PC-9 (cell line): ENCODE results near the gene ACTR5. TPM values are rescaled to one million over a fixed set of nuclear protein-coding genes. Genes with fewer than 3 reads are reported as not detected.

Experiments
- BruUV-seq: library from RNA; stranded (reverse); fragments of 400-500 nt; replicated peaks from 2 replicates; lab custom pipeline; 2021; lab: Mats Ljungman, UMichigan
- CTCF ChIA-PET: fragments of 300-600 bp; sonication (Branson Sonifier 250); formaldehyde crosslinking; loops from one replicate; lab custom pipeline; 2022; ENCODE audit warnings: antibody characterized with exemption; lab: Charles Lee
- POLR2A ChIA-PET: fragments of 300-600 bp; sonication (Branson Sonifier 250); formaldehyde crosslinking; loops from one replicate; lab custom pipeline; 2022; ENCODE audit warnings: antibody characterized with exemption; ENCODE audit not compliant: unreplicated experiment; lab: Charles Lee
- DNase-seq, 2 experiments: peaks; one replicate each; pipeline versions ENCODE4 v3.0.0 to v3.0.0-alpha.2; 2015 to 2022; ENCODE audit warnings: mixed read lengths in 1 of 2
- H2AFZ ChIP-seq: fragments of 200-600 bp; sonication (generic); 2 replicates; pipeline ENCODE4 v1.8.1; 2017; ENCODE audit warnings: antibody characterized with exemption
- H3F3A ChIP-seq: fragments of 200-600 bp; sonication (generic); 2 replicates; pipeline ENCODE4 v1.8.1; 2017; ENCODE audit warnings: antibody characterized with exemption, mild to moderate bottlenecking, low read depth; ENCODE audit not compliant: insufficient read depth
- H3K27ac ChIP-seq: fragments of 200-600 bp; sonication (generic); 2 replicates; pipeline ENCODE4 v1.6.1; 2016; ENCODE audit warnings: mixed run types
- H3K27me3 ChIP-seq: fragments of 200-600 bp; sonication (generic); 2 replicates; pipeline ENCODE4 v1.6.1; 2016; ENCODE audit warnings: low read depth, mixed run types; ENCODE audit not compliant: insufficient read depth
- H3K36me3 ChIP-seq: fragments of 200-600 bp; sonication (generic); 2 replicates; pipeline ENCODE4 v1.6.1; 2016; ENCODE audit warnings: low read depth, mixed run types
- H3K4me1 ChIP-seq: fragments of 200-600 bp; sonication (generic); replicated peaks from 2 replicates; pipeline ENCODE4 v1.6.1; 2016; ENCODE audit warnings: mixed run types; ENCODE audit not compliant: insufficient read depth
- H3K4me2 ChIP-seq: fragments of 200-600 bp; sonication (generic); 2 replicates; pipeline ENCODE4 v1.6.1; 2017; ENCODE audit warnings: mixed run types
- H3K4me3 ChIP-seq: fragments of 200-600 bp; sonication (generic); 2 replicates; pipeline ENCODE4 v1.6.1; 2016; ENCODE audit warnings: mixed run types
- H3K79me2 ChIP-seq: fragments of 200-600 bp; sonication (generic); 2 replicates; pipeline ENCODE4 v1.6.1; 2017; ENCODE audit warnings: low read depth, mixed run types
- H3K9me2 ChIP-seq: fragments of 200-600 bp; sonication (generic); 2 replicates; pipeline ENCODE4 v1.8.1; 2017; ENCODE audit warnings: mild to moderate bottlenecking; ENCODE audit not compliant: insufficient read depth
- H3K9me3 ChIP-seq: fragments of 200-600 bp; sonication (generic); 2 replicates; pipeline ENCODE4 v1.8.1; 2016; ENCODE audit warnings: low read depth; ENCODE audit not compliant: insufficient read depth
- H4K20me1 ChIP-seq: fragments of 200-600 bp; sonication (generic); 2 replicates; pipeline ENCODE4 v1.8.1; 2017; ENCODE audit not compliant: insufficient read depth
- EZH2 ChIP-seq: fragments of 200-600 bp; sonication (generic); IDR thresholded peaks from 2 replicates; pipeline ENCODE4 v1.8.0; 2017; ENCODE audit warnings: antibody characterized with exemption, low read depth
- intact Hi-C: fragments of 100-400 bp; cut with micrococcal nuclease; formaldehyde crosslinking; loops from one replicate; pipeline ENCODE4 v1.10.0; 2022; ENCODE audit not compliant: unreplicated experiment
- total RNA-seq: library from RNA; stranded (reverse); gene quantifications from 2 replicates; pipeline ENCODE4 v1.2.3, GENCODE V29; 2021
- TF ChIP-seq, protein P1 (sequence below): fragments of 200-600 bp; sonication (generic); conservative IDR thresholded peaks from 2 replicates; pipeline ENCODE4 v1.6.1; 2017; ENCODE audit warnings: mixed run types, antibody characterized with exemption, mild to moderate bottlenecking, moderate library complexity

Gene ACTR5
- total RNA-seq, 1 experiment from 2014 or later: 7.8 TPM

DNA sequence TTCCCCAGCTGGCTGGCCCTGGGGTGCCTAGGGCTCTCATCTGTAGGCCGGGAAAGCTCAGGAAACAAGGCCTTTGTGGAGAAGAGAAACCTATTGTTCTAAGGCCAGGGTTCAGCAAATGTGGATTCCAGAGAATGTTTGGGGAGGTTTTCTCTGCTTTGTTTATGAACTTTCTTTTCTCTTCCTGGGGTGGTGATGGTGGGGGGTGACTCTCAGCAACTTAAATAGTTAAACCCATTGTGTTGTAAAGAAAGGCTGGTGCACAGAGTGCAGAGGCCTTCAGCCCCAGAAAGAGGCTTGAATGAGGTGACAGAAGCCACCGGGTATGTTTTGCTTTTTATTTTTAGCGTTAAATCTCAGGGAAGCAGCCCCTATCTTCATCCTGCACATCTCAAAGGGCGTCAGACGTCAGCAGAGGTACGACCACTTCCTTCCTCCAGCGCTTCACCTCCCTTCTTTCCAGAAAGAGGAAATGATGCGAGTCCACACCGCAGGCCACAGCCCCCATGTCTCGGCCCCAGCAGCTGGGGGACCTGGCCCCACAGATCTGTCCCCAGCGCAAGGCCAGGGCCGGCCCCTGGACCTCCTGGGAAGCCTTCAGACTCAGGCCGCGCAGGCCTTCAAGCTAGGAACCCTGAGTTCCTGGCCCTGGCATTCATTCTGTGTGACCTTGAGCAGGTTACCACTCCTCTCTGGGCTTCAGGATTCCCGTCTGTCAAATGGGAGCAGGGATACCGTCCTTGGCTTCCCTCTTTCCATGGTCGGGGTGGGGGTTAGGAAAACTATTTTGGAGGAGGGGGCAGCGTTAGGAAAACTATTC, 56.6 kb downstream of the ACTR5 start:
- ChIA-PET POLR2A (no interaction called here), CTCF (no interaction called here)
- Histone ChIP-seq H3K4me2 (no peak overlapping the region), H3K27me3 (peaks cover 50% of the 10 kb centered on the region), H3K4me3 (no peak overlapping the region), H3K27ac (no peak overlapping the region), H2AFZ (no peak overlapping the region), H3K9me3 (no peaks in the 10 kb centered on the region), H3K36me3 (no peaks in the 10 kb centered on the region), H3F3A (no peaks in the 10 kb centered on the region), H3K79me2 (no peaks in the 10 kb centered on the region), H3K9me2 (no peaks in the 10 kb centered on the region), H4K20me1 (no peaks in the 10 kb centered on the region), H3K4me1 (no peaks in the 10 kb centered on the region)
- intact Hi-C loops: no loop called here
- TF ChIP-seq EZH2: no peak
- TF ChIP-seq, protein P1, sequence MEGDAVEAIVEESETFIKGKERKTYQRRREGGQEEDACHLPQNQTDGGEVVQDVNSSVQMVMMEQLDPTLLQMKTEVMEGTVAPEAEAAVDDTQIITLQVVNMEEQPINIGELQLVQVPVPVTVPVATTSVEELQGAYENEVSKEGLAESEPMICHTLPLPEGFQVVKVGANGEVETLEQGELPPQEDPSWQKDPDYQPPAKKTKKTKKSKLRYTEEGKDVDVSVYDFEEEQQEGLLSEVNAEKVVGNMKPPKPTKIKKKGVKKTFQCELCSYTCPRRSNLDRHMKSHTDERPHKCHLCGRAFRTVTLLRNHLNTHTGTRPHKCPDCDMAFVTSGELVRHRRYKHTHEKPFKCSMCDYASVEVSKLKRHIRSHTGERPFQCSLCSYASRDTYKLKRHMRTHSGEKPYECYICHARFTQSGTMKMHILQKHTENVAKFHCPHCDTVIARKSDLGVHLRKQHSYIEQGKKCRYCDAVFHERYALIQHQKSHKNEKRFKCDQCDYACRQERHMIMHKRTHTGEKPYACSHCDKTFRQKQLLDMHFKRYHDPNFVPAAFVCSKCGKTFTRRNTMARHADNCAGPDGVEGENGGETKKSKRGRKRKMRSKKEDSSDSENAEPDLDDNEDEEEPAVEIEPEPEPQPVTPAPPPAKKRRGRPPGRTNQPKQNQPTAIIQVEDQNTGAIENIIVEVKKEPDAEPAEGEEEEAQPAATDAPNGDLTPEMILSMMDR: no peak
- no peak for DNase-seq
- BruUV-seq: no TSS peak

DNA sequence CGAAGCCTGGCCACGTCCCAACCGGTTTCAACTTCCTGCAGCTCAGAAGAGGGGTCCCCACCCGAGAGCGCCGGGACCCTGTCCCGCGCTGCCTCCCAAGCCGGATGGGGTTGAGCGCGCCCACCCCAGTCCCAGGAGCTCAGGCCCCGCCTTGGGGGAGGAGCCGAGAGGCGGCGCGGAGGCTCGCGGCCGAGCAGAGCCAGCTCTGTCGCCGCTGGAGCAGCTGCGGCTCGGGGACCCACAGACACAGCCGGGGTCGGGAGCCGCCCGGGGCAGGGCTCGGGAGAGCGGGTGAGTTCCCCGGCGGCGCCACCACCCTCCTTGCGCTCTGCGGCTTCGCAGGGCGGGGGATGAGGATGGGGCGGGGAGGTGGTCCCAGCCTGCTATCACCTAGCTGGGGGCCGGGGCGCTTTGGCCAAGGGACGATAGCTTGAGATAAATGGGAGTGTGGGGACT, 57.3 kb downstream of the ACTR5 start, which contains the start of gene PPP1R16B:
Gene PPP1R16B, plus strand, starts transcription at position 196 of the 456 bp plus-strand sequence. CDS start 30,229 bp downstream, outside the sequence.
- DNase-seq: no peak
- BruUV-seq: no TSS peak
- H3K79me2 ChIP-seq: no peaks in the 10 kb centered on the region
- no peaks in the 10 kb centered on the region for H3K36me3 ChIP-seq
- no peaks in the 10 kb centered on the region for H3K9me3 ChIP-seq
- POLR2A ChIA-PET: interaction anchor here (0.5 kb wide), 1 partner anchor 25 kb away, joined by 8 read pairs; no protein-coding TSS in a partner anchor
- H3K9me2 ChIP-seq: no peaks in the 10 kb centered on the region
- H3K4me2 ChIP-seq: no peak within 1 kb of the TSS
- TF ChIP-seq, protein P1: no peak
- no peak for TF ChIP-seq EZH2
- no peak within 1 kb of the TSS for H2AFZ ChIP-seq
- CTCF ChIA-PET: no interaction called here
- no peaks in the 10 kb centered on the region for H4K20me1 ChIP-seq
- H3K27ac ChIP-seq: no peak within 1 kb of the TSS
- no peaks in the 10 kb centered on the region for H3F3A ChIP-seq
- intact Hi-C loops: no loop called here
- H3K4me1 ChIP-seq: no peaks in the 10 kb centered on the region
- H3K4me3 ChIP-seq: no peak within 1 kb of the TSS
- peaks cover 56% of the 10 kb centered on the region for H3K27me3 ChIP-seq

DNA sequence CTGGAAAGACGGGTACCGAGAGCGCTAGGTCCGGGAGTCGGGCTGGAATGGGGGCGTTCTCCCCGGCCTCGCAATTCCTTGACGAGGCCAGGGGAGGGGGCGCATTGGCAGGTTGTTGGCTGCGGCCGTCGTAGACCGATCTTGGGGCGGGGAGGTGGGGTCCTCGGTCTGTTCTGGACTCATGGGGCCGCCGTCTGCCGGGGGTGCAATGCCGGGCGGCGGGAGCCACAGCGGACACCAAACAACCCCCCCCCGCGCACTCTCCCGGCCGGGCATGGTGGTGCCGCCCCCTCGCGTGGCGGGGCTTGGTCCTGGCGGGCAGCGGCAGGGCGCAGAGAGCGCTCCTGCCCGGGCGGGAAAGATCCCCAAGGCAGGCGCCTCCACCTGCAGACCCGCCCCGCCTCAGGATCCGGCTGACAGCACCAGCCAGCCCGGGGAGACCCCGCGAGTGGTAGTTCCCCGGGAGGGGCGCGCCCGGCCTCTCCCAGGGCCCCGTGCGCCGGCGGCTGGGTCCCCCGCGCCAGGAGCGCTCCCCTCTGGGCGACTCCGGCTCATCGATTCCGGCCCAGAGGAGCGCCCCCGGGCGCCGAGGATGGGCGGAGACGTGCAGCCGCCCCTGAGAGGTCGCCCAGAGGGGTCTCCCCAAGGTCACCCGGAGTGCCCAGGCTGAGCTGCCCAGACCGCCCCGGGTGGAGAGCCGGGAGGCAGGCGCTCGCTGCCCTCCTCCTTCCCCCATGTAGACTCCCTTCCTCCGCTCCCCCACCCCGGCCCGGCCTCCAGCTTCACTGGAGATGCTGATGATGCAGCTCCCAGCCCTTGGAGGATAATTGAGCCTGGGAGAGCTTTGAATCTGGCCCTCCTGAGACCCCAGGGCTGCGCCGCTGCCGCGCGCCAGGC, 57.9 kb downstream of the ACTR5 start:
- no peaks in the 10 kb centered on the region for H3K9me3 ChIP-seq
- DNase-seq: no peak
- no peaks in the 10 kb centered on the region for H4K20me1 ChIP-seq
- no peaks in the 10 kb centered on the region for H3K4me1 ChIP-seq
- H3K27me3 ChIP-seq: peaks cover 63% of the 10 kb centered on the region
- H3K4me2 ChIP-seq: no peak overlapping the region
- no peaks in the 10 kb centered on the region for H3K9me2 ChIP-seq
- BruUV-seq: no TSS peak
- TF ChIP-seq EZH2: no peak
- TF ChIP-seq, protein P1: no peak
- no peaks in the 10 kb centered on the region for H3K36me3 ChIP-seq
- no peaks in the 10 kb centered on the region for H3K79me2 ChIP-seq
- ChIA-PET CTCF (no interaction called here), POLR2A (interaction anchor here (0.5 kb wide), 1 partner anchor 25 kb away, joined by 8 read pairs; no protein-coding TSS in a partner anchor)
- no peak overlapping the region for H3K4me3 ChIP-seq
- no peaks in the 10 kb centered on the region for H3F3A ChIP-seq
- H2AFZ ChIP-seq: no peak overlapping the region
- intact Hi-C loops: no loop called here
- H3K27ac ChIP-seq: no peak overlapping the region
